K562 (cell line): Measurements from ENCODE around the gene DGCR2. TPM values are rescaled to one million over a fixed set of nuclear protein-coding genes. Genes with fewer than 3 reads are reported as not detected.

Experiments used
- ATF4 ChIP-seq: fragments of 450-650 bp; formaldehyde crosslinking; IDR thresholded peaks from 2 replicates; pipeline ENCODE4 v1.4.0; 2022; ENCODE audit warnings: mild to moderate bottlenecking, moderate library complexity
- BRD4 ChIP-seq: fragments of 200-600 bp; sonication (generic); IDR thresholded peaks from 2 replicates; pipeline ENCODE4 v1.6.1; 2017; ENCODE audit warnings: inconsistent platforms
- CREB3L1 ChIP-seq: fragments of 450-650 bp; IDR thresholded peaks from 2 replicates; pipeline ENCODE4 v1.6.1; 2014; ENCODE audit warnings: low read depth, mild to moderate bottlenecking, moderate library complexity, borderline replicate concordance
- E2F1 ChIP-seq: sonication (generic); formaldehyde crosslinking; IDR thresholded peaks from 2 replicates; pipeline ENCODE4 v1.8.1; 2023; ENCODE audit warnings: mild to moderate bottlenecking, missing genetic modification reagents, moderate library complexity
- E2F6 ChIP-seq, 2 experiments: IDR thresholded peaks; 2 replicates each; pipeline ENCODE4 v1.6.1; 2011; ENCODE audit warnings: borderline replicate concordance in 1 of 2, control low read depth in 1 of 2, low read depth in 1 of 2, low read length in 1 of 2, mild to moderate bottlenecking in 1 of 2, mixed read lengths in 1 of 2, moderate library complexity in 1 of 2; ENCODE audit not compliant: insufficient read depth in 1 of 2, insufficient read length in 1 of 2, poor library complexity in 1 of 2, severe bottlenecking in 1 of 2; ENCODE audit errors: extremely low read depth in 1 of 2
- EHMT2 ChIP-seq: fragments of 450-650 bp; IDR thresholded peaks from 2 replicates; pipeline ENCODE4 v1.6.1; 2018; ENCODE audit warnings: antibody characterized with exemption
- EP300 ChIP-seq: IDR thresholded peaks from 2 replicates; pipeline ENCODE4 v1.6.1; 2012; ENCODE audit warnings: low read length, improper control_type of control experiment
- ETV5 ChIP-seq: sonication (generic); formaldehyde crosslinking; IDR thresholded peaks from 2 replicates; pipeline ENCODE4 v1.4.0; 2020; ENCODE audit warnings: low read depth, mild to moderate bottlenecking, missing genetic modification reagents
- EZH2 ChIP-seq: IDR thresholded peaks from 2 replicates; pipeline ENCODE4 v1.6.1; 2012; ENCODE audit warnings: low read depth, mild to moderate bottlenecking, inconsistent platforms, low read length, borderline replicate concordance
- HBP1 ChIP-seq: fragments of 450-650 bp; formaldehyde crosslinking; IDR thresholded peaks from 2 replicates; pipeline ENCODE4 v1.4.0; 2022; ENCODE audit warnings: missing genetic modification characterization
- HDAC1 ChIP-seq, 2 experiments: fragments of 450-650 bp; IDR thresholded peaks; 2 replicates each; pipeline ENCODE4 v1.6.1; 2016 to 2017; ENCODE audit warnings: inconsistent platforms in 1 of 2, mild to moderate bottlenecking in 1 of 2, moderate library complexity in 1 of 2
- HDAC6 ChIP-seq: IDR thresholded peaks from 2 replicates; pipeline ENCODE4 v1.6.1; 2012; ENCODE audit warnings: low read depth, mild to moderate bottlenecking, control low read depth, inconsistent platforms, low read length, moderate library complexity
- HNRNPH1 ChIP-seq: fragments of 200-400 bp; formaldehyde crosslinking; optimal IDR thresholded peaks from 2 replicates; pipeline ENCODE3; 2017; ENCODE audit warnings: low read depth, mild to moderate bottlenecking, low read length, moderate library complexity
- KAT8 ChIP-seq: fragments of 450-650 bp; IDR thresholded peaks from 2 replicates; pipeline ENCODE4 v1.6.1; 2016; ENCODE audit warnings: low read depth, mild to moderate bottlenecking
- OTX1 ChIP-seq: fragments of 450-650 bp; formaldehyde crosslinking; IDR thresholded peaks from 2 replicates; pipeline ENCODE4 v1.4.0; 2022; ENCODE audit warnings: mild to moderate bottlenecking
- RB1 ChIP-seq: fragments of 450-650 bp; IDR thresholded peaks from 2 replicates; pipeline ENCODE4 v1.6.1; 2017; ENCODE audit warnings: low read depth, mild to moderate bottlenecking
- RBBP5 ChIP-seq: fragments of 200-600 bp; sonication (generic); IDR thresholded peaks from 2 replicates; pipeline ENCODE4 v1.6.1; 2012; ENCODE audit warnings: borderline replicate concordance, mild to moderate bottlenecking, low read length, control low read depth, inconsistent platforms; ENCODE audit not compliant: insufficient read depth, poor library complexity, severe bottlenecking
- RFX1 ChIP-seq: fragments of 450-650 bp; IDR thresholded peaks from 2 replicates; pipeline ENCODE4 v1.6.1; 2016; ENCODE audit warnings: mild to moderate bottlenecking, moderate library complexity
- RFX7 ChIP-seq: fragments of 250-450 bp; sonication (Bioruptor Pico); IDR thresholded peaks from 2 replicates; pipeline ENCODE4 v1.5.1; 2021; ENCODE audit warnings: mild to moderate bottlenecking
- ZNF12 ChIP-seq: sonication (generic); formaldehyde crosslinking; IDR thresholded peaks from 2 replicates; pipeline ENCODE4 v1.4.0; 2020; ENCODE audit warnings: mild to moderate bottlenecking, missing genetic modification reagents
- ZNF583 ChIP-seq: fragments of 250-450 bp; sonication (Bioruptor Pico); IDR thresholded peaks from 2 replicates; pipeline ENCODE4 v1.4.0; 2020
- polyA plus RNA-seq, 8 experiments: library from polyadenylated mRNA; depleted of rRNA in 4 of 8; stranded (reverse) in 5 of 8; unstranded in 3 of 8; fragments of >200 nt; fragmentation: Nextera tagmentation in 2 of 8; fragmentation: Illumina TruSeq in 1 of 8; extraction: Ambion mirVana in 2 of 8; extraction: Trizol in 1 of 8; gene quantifications; 2 replicates each; pipeline versions ENCODE4 v1.2.1 to v1.2.3, GENCODE V29; 2011 to 2014; ENCODE audit warnings: inconsistent platforms in 1 of 8, missing spikeins in 1 of 8
- total RNA-seq, 7 experiments: library from RNA; depleted of rRNA in 6 of 7; stranded (reverse); fragments of >200 nt in 6 of 7; fragmentation: Illumina TruSeq in 2 of 7; extraction: Trizol in 2 of 7; gene quantifications; 2 replicates each; pipeline versions ENCODE4 v1.2.1 to v1.2.3, GENCODE V29; 2011 to 2021; ENCODE audit warnings: low replicate concordance in 1 of 7

The DGCR2 gene
- total and polyA plus RNA-seq, 9 of the 15 experiments (the other 6 are each of a cell fraction or from before 2014, with no cell fraction given): 0.69 to 101 (median 56.4) TPM

GRCh38 chr22:19168088-19168890, 46.1 kb upstream of the DGCR2 start (continued):
- TF ChIP-seq E2F6 (IDR thresholded peaks at IDR 0.05; ENCODE audit: borderline replicate concordance in 1 of 2, extremely low read depth in 1 of 2, insufficient read depth in 1 of 2, insufficient read length in 1 of 2, low read depth in 1 of 2, low read length in 1 of 2, poor library complexity in 1 of 2, severe bottlenecking in 1 of 2): peak in 1 of 2 experiments; percentile 8
- no peak for TF ChIP-seq KAT8
- TF ChIP-seq ATF4 (CRISPR knock-in tag): no peak
- TF ChIP-seq HDAC1 (IDR thresholded peaks at IDR 0.05): peak in 1 of 2 experiments; percentile 77; a peak in 2 of 4 replicates
- TF ChIP-seq RFX7 (CRISPR knock-in tag): no peak
- peak; percentile 20; the same call in 1 of the 2 replicates for TF ChIP-seq EP300
- TF ChIP-seq HNRNPH1: no peak
- TF ChIP-seq BRD4: no peak
- TF ChIP-seq RBBP5: peak; percentile 35
- TF ChIP-seq HBP1 (CRISPR knock-in tag): no peak
- no peak for TF ChIP-seq E2F1 (CRISPR knock-in tag)
- no peak for TF ChIP-seq ZNF12
- TF ChIP-seq EZH2: peak; percentile 28; the same call in 1 of the 2 replicates
- peak; percentile 33; the same call in 1 of the 2 replicates for TF ChIP-seq EHMT2
- no peak for TF ChIP-seq RFX1
- TF ChIP-seq CREB3L1: no peak
- TF ChIP-seq ETV5 (CRISPR knock-in tag): no peak
- TF ChIP-seq OTX1 (CRISPR knock-in tag): 0 out of 2 replicates have a peak, but pooled peaks have one; percentile 3
- no peak for TF ChIP-seq ZNF583 (CRISPR knock-in tag)
- no peak for TF ChIP-seq RB1
- TF ChIP-seq HDAC6: peak; percentile 54; the same call in 1 of the 2 replicates
